NCI-H460 (cell line): Measurements from ENCODE around the gene NPR2. TPM values are rescaled to one million over a fixed set of nuclear protein-coding genes. Genes with fewer than 3 reads are reported as not detected.
A peak's percentile ranks its signal among the peaks of the same experiment; 100 is the strongest.

Experiments
- DNase-seq: peaks from one replicate; pipeline ENCODE4 v3.0.0-alpha.2; 2016; ENCODE audit warnings: low read depth; ENCODE audit errors: extremely low read depth
- total RNA-seq: library from RNA; depleted of rRNA; stranded (reverse); fragments of >200 nt; shearing (Covaris generic); gene quantifications from 2 replicates; pipeline ENCODE4 v1.2.3, GENCODE V29; 2014

The NPR2 gene
- total RNA-seq, 1 experiment from 2014 or later, result 7.0 TPM

GRCh38 chr9:35798658-35799374 lies 7.4 kb downstream of the NPR2 start:
- DNase-seq, result peak; percentile 21

- DNase-seq, result no peak
Measured at GRCh38 chr9:35800530-35800929, 9.1 kb downstream of the NPR2 start.

GRCh38 chr9:35801328-35802128 lies 10.1 kb downstream of the NPR2 start:
- no peak for DNase-seq

- DNase-seq, result no peak
Measured at GRCh38 chr9:35806101-35806500, 14.7 kb downstream of the NPR2 start.

GRCh38 chr9:35808433-35808832 lies 17.0 kb downstream of the NPR2 start:
- DNase-seq, result no peak

- no peak for DNase-seq
Measured at GRCh38 chr9:35810122-35810521, 18.7 kb downstream of the NPR2 start.

- no peak for DNase-seq
Measured at GRCh38 chr9:35811381-35812024, 20.1 kb downstream of the NPR2 start.

GRCh38 chr9:35812025-35812602 lies 20.7 kb downstream of the NPR2 start, which contains the start of gene SPAG8:
SPAG8 (minus strand) TSS chr9:35812262; CDS start chr9:35812147, 115 bp downstream.
- peak; percentile 57 for DNase-seq

- peak; percentile 23 for DNase-seq
Measured at GRCh38 chr9:35813434-35814105, 22.2 kb downstream of the NPR2 start.

- peak; percentile 25 for DNase-seq
Measured at GRCh38 chr9:35814106-35814840, 22.9 kb downstream of the NPR2 start.

- peak; percentile 96 for DNase-seq
Measured at GRCh38 chr9:35814841-35815543, 23.6 kb downstream of the NPR2 start, which contains the start of gene HINT2. HINT2 (minus strand) TSS chr9:35815042; CDS start chr9:35814979, 63 bp downstream.

GRCh38 chr9:35816708-35817107 lies 25.3 kb downstream of the NPR2 start:
- DNase-seq, result no peak

GRCh38 chr9:35818341-35818740 lies 26.9 kb downstream of the NPR2 start:
- DNase-seq, result no peak

GRCh38 chr9:35820076-35820475 lies 28.7 kb downstream of the NPR2 start:
- no peak for DNase-seq

GRCh38 chr9:35822926-35823325 lies 31.5 kb downstream of the NPR2 start:
- DNase-seq, result no peak

- DNase-seq, result peak; percentile 36
Measured at GRCh38 chr9:35826071-35826701, 34.8 kb downstream of the NPR2 start.

- no peak for DNase-seq
Measured at GRCh38 chr9:35827486-35827885, 36.1 kb downstream of the NPR2 start.

- no peak for DNase-seq
Measured at GRCh38 chr9:35828716-35829083, 37.3 kb downstream of the NPR2 start, which contains the start of gene FAM221B. FAM221B (minus strand) TSS chr9:35828732; CDS start chr9:35826161, 2,571 bp downstream.
